ENCODE measurements around the gene LIFR.
"Not testable (repeated sequence)": the region's sequence is repeated elsewhere in the genome, so short reads cannot be mapped to it uniquely, and the experiment has no call there.

The LIFR gene

GRCh38 chr5:38546691-38547146 is 9.7 kb downstream of the LIFR start:
- DNase-seq (ENCODE audit: low spot score): no peak

GRCh38 chr5:38543886-38544285 is 12.6 kb downstream of the LIFR start:
- DNase-seq (ENCODE audit: low spot score): no peak

GRCh38 chr5:38543074-38543473 is 13.4 kb downstream of the LIFR start:
- DNase-seq (ENCODE audit: low spot score): no peak

- DNase-seq (ENCODE audit: low spot score): no peak
Measured at GRCh38 chr5:38541174-38541725, 15.2 kb downstream of the LIFR start.

GRCh38 chr5:38540314-38540713 is 16.1 kb downstream of the LIFR start:
- DNase-seq (ENCODE audit: low spot score): peak; percentile 80

GRCh38 chr5:38538161-38538560 is 18.3 kb downstream of the LIFR start:
- no peak for DNase-seq (ENCODE audit: low spot score)

- no peak for DNase-seq (ENCODE audit: low spot score)
Measured at GRCh38 chr5:38537505-38537904, 18.9 kb downstream of the LIFR start.

GRCh38 chr5:38536968-38537367 is 19.5 kb downstream of the LIFR start:
- no peak for DNase-seq (ENCODE audit: low spot score)

- DNase-seq (ENCODE audit: low spot score): no peak
Measured at GRCh38 chr5:38535845-38536244, 20.6 kb downstream of the LIFR start.

- no peak for DNase-seq (ENCODE audit: low spot score)
Measured at GRCh38 chr5:38535248-38535750, 21.1 kb downstream of the LIFR start.

- DNase-seq (ENCODE audit: low spot score): no peak
Measured at GRCh38 chr5:38534156-38534453, 22.3 kb downstream of the LIFR start.

GRCh38 chr5:38533286-38534155 is 22.9 kb downstream of the LIFR start:
- no peak for DNase-seq (ENCODE audit: low spot score)

- peak; percentile 61 for DNase-seq (ENCODE audit: low spot score)
Measured at GRCh38 chr5:38532165-38532669, 24.2 kb downstream of the LIFR start.

- DNase-seq (ENCODE audit: low spot score): no peak
Measured at GRCh38 chr5:38531518-38531917, 24.9 kb downstream of the LIFR start.

GRCh38 chr5:38529955-38530646 is 26.3 kb downstream of the LIFR start:
- DNase-seq (ENCODE audit: low spot score): no peak

- DNase-seq (ENCODE audit: low spot score): no peak
Measured at GRCh38 chr5:38528162-38528703, 28.2 kb downstream of the LIFR start.

- no peak for DNase-seq (ENCODE audit: low spot score)
Measured at GRCh38 chr5:38527475-38527874, 29.0 kb downstream of the LIFR start.

GRCh38 chr5:38524022-38524421 is 32.4 kb downstream of the LIFR start:
- DNase-seq (ENCODE audit: low spot score): no peak

GRCh38 chr5:38519476-38519875 is 37.0 kb downstream of the LIFR start:
- DNase-seq (ENCODE audit: low spot score): no peak

- DNase-seq (ENCODE audit: low spot score): no peak
Measured at GRCh38 chr5:38518341-38518740, 38.1 kb downstream of the LIFR start.

- DNase-seq (ENCODE audit: low spot score): not testable (repeated sequence)
Measured at GRCh38 chr5:38516649-38517048, 39.8 kb downstream of the LIFR start.

- no peak for DNase-seq (ENCODE audit: low spot score)
Measured at GRCh38 chr5:38515646-38516045, 40.8 kb downstream of the LIFR start.
